Right renal pelvis (tissue), 4 donors: ENCODE measurements around the gene RAD9A. TPM values are rescaled to one million over a fixed set of nuclear protein-coding genes. Genes with fewer than 3 reads are reported as not detected.

Experiments used
- DNase-seq, 4 donors: peaks; one replicate each; pipeline ENCODE4 v3.0.0-alpha.2; 2013; ENCODE audit warnings: low read depth in 4 of 4, low spot score in 3 of 4, missing footprints in 1 of 4
- polyA plus RNA-seq, 4 donors: library from polyadenylated mRNA; unstranded; fragments of 120-200 nt; gene quantifications; one replicate each; pipeline ENCODE4 v1.2.1, GENCODE V29; 2013; ENCODE audit not compliant: insufficient read length in 4 of 4

Gene RAD9A
- polyA plus RNA-seq, 4 donors, result 20.1 to 27.3 (median 21.6) TPM

DNA sequence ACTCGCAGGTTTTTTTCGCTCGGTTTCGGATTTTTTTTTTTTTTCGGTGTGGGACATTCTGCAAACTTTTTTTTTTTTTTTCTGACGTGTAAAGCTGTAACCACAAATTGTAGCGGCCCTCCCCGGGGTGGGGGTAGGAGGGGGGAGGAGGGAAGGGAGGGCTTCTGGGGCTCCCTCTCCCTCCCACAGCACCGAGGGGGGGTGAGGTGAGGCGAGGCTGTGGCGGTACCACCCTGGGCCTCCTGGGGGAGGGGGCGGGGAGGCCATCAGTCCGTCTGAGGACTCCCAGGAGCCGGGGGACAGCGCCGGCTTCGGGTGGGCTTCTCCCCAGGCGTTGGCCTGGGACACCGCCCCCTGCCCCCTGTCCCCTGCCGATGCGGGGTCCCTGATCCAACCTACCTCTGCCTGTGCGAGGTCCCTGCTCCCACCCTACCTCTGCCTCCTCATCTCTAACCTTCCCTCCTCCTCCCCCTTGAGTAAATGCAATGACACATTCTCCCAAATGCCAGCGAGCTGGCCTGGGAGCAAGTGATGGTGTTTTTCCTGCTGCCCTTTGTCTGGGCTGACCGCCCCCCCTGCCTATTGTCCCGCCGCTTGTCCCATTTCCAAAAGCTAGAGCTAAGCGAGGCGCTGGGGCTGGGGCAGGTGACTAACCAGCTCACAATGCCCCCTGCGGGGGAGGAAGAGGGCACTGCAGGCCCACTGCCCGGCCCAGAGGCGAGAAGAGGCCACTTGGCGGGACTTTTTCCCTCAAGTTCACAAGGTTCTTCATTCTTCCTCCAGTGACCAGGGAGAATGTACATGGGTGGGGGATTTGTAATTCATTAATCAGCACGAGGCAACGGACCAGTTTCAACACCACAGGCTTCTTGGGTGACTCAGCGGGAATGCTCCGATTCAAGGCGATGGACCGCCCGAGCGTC lies 17.9 kb upstream of the RAD9A start:
- DNase-seq, result peak in 1 of 4 donors; percentile 65

DNA sequence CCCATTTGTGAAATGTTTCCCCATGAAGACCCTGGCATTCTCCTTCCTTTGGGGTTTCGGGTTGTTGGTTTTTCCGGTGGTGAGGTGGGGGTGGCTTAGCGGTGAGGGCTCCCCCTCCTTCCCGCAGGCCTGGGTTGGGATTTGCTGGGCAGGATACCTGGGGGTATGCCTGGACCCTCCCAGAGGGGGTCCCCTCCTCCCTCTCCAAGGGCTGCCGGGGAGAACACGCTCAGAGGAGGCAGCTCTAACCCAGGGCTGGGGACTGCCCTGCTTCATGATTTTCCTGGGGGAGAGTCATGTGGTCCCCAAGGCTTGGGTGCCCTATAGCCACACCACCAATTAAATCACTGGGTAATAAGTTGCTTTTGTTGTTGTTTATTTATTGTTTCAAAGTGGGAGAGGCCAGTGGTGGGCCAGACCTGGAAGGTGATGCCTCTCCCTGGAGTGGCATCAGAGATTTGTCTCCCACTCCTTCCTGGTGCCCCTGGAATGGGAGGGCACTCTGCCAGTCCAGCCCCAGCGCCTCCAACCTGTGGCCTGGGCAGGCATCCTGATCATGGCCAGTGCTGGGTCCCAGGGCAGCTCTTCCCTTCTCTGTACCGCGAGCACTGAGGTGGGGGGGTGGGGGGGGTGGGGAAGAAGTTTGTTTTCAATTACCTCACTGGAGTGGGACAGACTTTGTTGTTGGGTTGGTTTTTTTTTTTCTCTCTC lies 17.1 kb upstream of the RAD9A start:
- no peak for DNase-seq

DNA sequence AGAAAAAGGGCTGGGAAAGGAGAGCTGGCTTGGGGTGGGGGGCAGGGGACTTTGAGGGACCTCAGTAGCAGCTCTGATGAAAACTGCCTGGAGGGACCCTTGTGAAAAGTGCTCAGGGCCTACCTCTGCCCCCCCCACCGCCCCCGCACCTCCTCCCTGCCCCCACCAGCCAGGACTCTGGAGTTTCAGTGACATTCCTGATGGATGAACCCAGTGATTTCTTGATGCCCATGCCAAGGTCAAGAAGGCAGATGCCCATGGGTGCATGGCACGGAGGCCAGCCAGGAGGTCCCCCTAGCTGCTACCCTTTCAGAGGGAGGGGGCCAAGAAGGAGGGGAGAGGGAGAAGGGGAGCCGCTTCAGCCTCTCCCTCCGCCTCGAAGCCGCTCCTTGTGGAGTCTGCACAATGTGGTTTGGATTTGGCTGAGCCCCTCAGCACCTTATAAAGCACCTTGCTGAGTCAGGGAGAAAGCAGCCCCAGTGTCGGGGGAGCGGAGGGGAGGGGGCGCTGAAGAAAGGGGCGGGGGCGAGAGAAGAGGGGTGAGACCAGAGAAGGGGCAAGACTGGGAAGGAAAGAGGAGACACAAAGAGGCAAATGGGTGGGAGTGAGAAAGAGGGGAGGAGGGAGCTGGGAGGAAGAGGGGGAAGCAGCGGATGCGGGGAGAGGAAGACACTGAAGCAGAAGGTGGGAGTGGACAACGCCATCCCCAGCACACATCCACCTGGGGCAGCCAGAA lies 16.3 kb upstream of the RAD9A start:
- DNase-seq, result no peak

DNA sequence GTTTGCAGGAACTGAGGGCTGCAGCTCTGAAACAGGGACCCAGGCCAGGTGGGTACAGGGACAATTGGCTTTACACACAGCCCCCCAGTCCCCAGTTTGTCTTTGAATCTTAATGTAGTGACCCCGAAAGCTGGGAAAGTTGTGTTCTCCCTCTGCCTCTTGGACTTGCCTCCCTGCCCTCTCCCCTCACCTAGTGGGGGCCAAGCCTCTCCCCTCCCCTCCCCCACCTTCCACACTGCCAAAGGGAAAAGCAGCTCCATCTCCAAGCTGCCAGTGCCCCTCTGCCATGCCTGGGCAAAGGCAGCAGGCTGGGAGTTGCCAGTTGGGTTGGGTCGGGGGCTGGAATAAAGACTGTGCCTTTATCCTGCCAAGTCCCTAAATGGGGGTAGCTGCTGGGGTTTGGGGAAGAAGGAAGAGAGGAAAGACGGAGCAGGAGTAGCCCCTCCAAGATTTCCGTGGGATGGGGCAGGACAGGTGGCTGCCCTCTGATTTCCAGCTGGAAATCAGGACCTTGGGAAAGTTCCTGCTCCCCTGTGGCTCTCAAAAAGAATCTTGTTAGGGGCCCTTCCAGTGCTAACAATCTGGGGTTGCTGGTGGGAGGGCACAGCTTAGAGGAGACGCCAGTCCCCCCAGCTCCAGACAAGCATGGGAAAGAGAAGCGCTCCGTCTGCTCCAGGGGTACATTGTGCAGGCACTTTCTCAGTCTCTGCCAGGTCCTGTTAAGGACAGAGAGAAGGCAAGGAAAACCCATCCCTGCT lies 15.5 kb upstream of the RAD9A start:
- no peak for DNase-seq

DNA sequence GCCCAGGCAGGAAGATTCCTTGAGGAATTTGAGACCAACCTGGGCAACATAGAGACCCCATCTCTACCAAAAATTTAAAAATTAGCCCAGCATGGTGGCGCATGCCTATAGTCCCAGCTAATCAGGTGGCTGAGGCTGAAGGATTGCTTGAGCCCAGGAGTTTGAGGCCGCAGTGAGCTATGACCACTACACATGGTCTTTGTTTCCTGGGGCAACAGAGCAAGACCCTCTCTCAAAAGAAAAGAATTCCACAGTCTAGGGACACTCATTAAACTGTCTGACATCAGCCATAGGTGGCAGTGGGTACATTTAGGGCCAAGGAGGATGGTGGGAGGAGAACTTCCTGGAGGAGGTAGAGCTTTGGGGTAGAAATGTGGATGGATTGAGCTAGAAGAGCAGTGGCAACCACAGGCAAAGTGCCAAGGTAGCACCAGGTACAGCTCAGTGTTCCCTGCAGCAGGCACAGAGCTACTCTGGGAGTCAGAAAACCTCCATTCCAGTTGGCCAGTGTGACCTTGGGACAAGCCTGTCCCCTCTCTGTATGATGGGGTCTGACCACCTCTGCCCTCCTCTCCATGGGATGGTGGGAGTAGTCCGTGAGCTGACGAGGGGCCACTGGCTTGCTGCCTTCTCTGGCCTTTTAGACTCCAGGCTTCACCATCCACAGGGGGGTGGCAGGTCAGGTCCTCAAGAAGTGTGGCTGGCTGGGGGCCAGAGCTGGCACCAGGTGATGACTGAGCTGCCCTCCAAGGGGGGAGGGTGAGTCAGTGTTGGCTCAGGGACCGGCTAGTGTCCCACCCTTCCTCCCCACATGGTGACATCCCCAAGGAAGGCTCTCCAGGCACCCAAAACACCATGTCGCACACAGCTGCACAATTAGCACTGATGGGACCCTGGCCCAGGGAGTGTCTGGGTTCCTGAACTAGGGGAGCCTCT lies 14.6 kb upstream of the RAD9A start:
- DNase-seq, result no peak

DNA sequence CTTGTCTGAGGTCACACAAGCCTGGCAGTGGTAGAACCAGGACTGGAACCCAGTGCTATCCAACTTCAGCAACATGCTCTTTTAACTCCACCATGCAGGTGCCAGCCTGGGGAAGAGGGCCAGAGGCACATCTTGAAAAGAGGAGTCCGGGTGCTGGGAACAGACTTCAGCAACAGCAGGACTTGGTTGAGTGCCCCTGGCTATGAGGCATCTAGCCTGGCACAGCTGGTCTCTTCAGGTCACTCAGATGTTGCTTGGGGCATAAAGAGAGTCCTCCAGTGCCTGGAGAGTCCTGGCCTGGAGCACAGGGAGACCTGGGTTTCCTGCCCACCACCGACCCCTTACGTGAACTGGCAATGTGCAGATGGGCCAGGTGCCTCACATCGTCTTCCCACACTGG lies 13.2 kb upstream of the RAD9A start:
- no peak for DNase-seq

DNA sequence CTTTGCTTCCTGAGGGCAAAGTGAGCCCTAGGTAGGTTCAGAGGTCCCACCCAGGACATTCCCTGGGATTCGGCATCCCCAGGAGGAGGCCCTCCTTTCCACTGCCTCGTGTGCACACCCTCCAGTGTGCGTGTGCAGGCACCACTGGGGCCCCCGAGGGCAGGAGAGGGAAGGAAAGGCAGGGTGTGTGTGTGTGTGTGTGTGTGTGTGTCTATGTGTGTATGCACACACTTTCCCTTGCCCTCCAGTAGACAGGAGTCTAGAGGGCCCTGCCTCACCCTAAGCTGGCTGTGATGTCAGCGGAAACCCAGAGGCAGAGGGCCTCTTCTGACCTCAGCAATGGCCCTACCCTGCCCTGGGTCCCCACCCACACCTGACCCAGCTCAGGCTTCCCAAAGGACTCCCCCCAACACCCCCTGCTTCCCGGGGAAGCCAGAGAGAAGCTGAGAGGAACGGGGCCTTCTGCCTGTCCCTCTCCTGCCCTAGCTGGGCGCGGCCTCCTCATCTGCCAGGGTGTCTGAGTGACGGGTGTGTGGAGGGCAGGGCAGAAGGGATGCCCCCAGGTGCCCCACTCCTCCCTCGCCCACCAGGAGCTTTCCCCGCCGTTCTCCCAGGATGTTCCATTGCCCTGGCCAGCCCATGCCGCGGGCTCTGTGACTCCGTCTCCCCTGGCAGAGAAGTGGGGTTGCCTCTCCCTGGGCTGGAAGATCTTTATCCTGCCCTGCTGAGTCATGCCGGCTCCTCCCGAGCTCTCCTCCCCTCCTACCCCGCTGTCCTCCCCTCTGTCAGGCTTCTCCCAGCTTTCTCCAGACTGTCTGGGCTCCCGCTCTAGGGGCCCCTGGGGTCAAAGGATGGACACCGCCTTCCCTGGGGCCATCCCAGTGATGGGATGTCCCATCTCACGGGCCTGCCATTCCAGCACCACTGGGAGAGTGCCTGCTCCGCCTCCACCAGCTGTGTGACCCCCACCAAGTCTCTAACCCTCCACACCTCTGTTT lies 12.4 kb upstream of the RAD9A start:
- no peak for DNase-seq

DNA sequence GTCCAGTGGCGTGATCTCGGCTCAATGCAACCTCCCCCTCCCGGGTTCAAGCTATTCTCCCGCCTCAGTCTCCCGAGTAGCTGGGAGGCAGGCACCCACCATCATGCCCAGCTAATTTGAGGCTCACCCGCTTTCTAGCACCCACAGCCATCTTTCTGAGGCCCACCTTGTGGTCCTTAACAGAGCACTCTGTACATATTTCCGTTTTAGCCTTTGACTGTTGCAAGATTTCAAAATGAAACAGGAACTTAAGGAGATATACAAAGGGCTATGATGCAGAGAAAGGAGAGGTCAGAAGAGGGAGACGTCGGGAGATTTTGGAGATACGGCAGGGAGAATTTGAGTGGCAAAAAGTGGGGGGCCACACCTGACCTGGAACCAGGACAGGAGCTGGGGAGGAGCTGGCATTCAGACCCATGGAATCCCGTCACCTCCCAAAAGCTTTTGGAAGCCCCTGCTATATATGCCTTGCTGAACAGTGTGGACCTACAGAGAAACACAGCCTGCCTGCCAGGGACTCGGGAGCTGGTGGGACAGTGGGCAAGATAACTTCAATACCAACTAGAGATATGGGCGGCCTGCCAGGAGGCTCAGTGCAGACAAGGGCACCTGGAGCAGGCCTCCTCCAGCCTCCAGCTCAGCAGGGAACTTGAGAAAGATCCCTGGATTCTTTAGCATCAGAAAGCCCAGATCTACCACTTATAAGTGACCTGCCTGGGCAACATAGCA lies 10.4 kb upstream of the RAD9A start:
- DNase-seq, result no peak

DNA sequence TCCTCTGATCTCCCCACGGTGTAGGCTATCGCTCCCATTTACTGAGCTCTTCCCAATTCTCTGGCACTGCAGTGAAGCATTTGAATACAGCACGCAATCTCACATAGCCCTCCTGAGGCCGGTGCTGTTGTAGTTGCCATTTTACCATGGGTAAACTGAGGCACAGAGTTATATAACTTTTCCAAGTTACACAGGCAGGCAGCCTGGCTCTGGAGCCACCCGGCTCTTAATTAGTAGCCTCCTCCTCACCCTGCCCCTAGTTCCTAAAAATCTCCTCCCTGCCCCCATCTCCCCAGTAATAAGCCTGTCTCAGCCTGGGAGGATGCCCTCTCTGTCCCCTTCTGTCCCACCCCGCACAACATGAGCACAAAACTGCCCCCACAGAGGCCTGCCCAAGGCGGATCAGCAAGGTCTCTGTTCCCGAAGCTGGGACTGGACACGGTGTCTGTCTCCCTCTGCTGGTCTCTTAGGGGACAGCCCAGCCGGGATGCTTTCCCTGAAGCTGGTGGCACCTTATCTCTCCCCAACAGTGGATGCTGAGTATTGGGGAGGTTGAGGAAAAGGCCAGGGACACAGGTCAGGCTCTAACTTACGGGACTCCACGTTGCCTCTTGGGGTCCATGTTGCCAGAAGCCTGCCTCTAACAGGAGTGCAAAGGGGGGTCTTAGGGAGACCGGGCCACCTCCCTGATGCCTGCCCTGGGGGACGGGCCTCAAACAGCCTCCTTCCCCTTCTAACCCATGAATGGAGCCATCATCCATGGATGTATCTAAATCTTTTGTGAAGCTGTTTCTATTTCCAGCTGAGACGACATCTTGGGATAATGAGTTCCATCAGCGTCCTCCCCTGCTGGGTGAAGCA lies 9.3 kb upstream of the RAD9A start:
- DNase-seq, result no peak

DNA sequence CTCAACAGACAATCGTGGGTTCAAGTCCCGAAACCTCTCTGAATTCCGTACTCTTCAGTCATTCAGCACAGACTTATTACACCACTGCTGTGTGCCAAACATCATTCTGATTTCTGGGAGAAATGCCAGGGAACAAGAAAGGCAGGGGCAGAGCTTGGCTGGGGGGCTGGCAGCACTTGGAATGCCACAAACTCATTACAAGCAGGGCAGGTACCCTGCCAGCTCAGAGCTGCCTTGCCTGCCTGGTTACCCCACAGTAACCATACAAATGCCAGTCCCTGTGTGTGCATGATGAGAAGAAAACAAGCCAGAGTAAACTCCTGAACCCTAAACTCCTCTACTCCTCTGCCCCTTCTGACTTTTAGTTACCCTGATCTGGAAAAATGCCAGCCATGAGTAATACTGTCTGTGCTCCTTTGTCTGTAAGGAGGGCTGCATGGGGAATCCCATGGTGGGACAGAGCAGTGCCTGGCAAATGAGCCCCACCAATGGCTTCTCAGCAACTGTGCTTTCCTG lies 6.9 kb upstream of the RAD9A start:
- no peak for DNase-seq

DNA sequence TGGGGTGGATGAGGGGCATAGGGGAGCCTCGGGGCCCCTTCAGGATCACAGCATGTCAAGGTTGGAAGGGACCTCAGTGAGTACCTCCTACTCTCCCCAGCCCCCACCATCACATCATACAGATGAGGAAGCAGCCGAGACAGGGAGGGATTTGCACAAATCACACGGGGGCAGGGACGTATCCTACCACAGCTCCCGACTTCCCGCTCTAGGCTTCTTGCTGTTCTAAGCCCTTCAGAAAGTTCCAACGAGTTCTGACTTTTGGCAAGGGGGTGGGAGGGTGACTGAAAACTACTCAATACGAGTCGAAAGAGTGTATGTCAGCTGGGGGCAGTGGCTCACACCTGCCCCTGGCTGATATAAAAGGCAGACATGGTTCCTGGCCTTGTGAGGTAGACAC lies 4.7 kb upstream of the RAD9A start:
- no peak for DNase-seq

DNA sequence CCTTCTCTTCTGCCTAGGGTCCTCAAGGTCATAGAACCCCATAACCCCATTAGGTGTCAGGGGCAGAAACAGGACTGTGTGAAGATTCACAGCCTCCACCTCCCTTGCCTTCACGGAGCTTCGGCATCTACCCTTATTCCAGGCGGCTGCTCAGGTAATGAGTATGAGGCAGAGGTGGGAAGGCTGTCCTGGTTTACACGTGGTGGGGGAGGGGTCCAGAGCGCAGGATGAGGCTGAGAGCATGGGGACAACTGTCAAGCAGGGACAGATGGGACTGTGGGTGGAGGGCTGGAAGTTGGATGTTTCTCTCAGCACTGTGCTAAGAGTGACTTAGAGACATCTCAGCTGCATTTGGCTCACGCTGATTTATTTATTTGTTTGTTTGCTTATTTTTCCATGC lies 4.3 kb upstream of the RAD9A start:
- DNase-seq, result no peak

DNA sequence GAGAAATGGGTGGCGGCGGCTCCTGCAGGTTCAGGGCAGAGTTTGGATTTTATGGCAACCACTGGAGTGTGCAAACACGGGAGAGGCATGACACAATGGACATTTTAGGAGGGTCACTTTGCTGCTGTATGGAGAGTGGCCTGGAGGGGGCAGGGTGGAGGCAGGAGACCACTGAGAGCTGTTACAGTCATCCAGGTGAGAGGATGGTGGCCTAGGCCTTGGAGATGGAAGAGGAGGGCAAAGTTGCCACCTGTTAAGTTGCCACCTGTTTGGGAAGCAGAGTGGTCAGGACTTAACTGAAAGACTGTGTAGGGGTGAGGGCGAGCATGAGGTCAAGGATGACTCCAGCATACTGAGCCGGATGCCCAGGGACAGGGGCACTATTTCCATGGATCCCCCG lies 2.3 kb upstream of the RAD9A start:
- no peak for DNase-seq

DNA sequence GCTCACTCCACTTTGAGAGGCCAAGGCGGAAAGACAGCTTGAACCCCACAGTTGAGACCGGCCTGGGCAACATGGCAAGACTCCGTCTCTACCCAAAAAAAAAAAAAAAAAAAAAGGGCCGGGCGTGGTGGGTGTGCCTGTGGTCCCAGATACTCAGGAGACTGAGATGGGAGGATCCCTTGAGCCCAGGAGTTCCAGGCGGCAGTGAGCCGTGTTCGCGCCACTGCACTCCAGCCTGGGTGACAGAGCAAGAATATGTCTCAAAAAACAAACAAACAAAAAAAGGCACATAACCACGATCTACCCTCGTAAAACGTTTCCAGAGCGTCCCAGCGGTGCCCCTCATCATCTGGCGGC lies 861 bp upstream of the RAD9A start:
- DNase-seq, result no peak

DNA sequence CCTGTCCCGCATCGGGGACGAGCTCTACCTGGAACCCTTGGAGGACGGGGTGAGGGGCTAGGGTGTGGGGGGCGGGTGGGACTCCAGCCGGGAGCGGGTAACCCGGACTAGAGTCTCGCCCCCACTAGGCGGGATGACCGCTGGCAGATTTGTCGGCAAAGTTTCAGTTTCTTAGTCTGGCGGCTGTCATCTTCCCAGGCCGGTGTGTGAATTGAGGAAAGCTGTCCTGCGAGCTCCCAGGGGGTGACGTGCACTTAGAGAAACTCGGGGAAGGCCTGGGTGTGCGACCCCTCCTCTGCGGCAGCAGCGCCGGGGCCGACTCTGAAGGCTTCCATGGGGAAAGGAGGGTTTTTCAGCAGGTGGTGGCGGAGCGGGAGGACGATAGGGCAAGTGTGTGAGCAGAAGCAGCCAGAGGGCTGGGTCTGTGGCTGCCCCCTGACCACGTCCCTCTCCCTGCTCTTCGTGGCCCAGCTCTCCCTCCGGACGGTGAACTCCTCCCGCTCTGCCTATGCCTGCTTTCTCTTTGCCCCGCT lies 463 bp downstream of the RAD9A start:
- no peak for DNase-seq

DNA sequence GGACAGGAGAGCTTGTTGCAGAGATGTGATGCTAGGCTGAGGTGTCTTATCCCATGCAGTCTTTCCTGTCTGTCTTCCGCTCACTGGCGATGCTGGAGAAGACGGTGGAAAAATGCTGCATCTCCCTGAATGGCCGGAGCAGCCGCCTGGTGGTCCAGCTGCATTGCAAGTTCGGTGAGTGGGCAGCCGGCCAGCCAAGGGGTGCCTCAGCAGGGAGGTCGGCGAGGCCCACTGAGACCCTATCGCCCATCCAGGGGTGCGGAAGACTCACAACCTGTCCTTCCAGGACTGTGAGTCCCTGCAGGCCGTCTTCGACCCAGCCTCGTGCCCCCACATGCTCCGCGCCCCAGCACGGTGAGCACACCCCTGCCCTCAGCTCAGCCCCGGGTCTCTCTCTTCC lies 1.7 kb downstream of the RAD9A start:
- no peak for DNase-seq
